ENCODE data around the gene SCN5A. TPM values are rescaled to one million over a fixed set of nuclear protein-coding genes. Genes with fewer than 3 reads are reported as not detected.

The SCN5A gene
- total and polyA plus RNA-seq, 2 of the 4 experiments (the other 2 are of a cell fraction) = 1.9 to 2.0 TPM

GRCh38 chr3:38588995-38589937 is 60.2 kb downstream of the SCN5A start:
- Histone ChIP-seq H2AK9ac (replicated peaks; ENCODE audit: low read depth, low read length, poor library complexity) (no peak overlapping the region), H3K9me3 (ENCODE audit: control insufficient read depth, insufficient read depth, low read length) (no peaks in the 10 kb centered on the region), H3K27ac (ENCODE audit: insufficient read depth, low read length) (no peak overlapping the region), H3K4me3 (ENCODE audit: insufficient read depth, low read depth, low read length) (no peak overlapping the region), H2BK120ac (ENCODE audit: low read depth, low read length) (no peak overlapping the region), H3K27me3 (ENCODE audit: control insufficient read depth, insufficient read depth, low read length) (no peaks in the 10 kb centered on the region), H3K14ac (replicated peaks; ENCODE audit: low read depth, low read length) (no peak overlapping the region), H4K8ac (ENCODE audit: low read depth in 2 of 2, low read length in 2 of 2) (no peak overlapping the region), H3K79me1 (ENCODE audit: low read depth in 1 of 2, low read length in 2 of 2) (no peaks in the 10 kb centered on the region), H2AFZ (replicated peaks; ENCODE audit: low read length, poor library complexity) (no peak overlapping the region), H3K4me2 (ENCODE audit: low read depth, low read length) (no peak overlapping the region), H4K5ac (ENCODE audit: low read depth, low read length) (no peak overlapping the region), H4K20me1 (ENCODE audit: insufficient read depth, low read length) (no peaks in the 10 kb centered on the region), H2BK5ac (ENCODE audit: low read depth, low read length, poor library complexity, severe bottlenecking) (no peak overlapping the region), H4K91ac (ENCODE audit: insufficient read depth, low read depth, low read length) (no peak overlapping the region), H3K9me1 (ENCODE audit: insufficient read depth, low read length) (no peaks in the 10 kb centered on the region; the same call in 1 of the 2 replicates), H3K4me1 (ENCODE audit: control insufficient read depth, insufficient read depth, low read length) (no peaks in the 10 kb centered on the region), H3K56ac (ENCODE audit: extremely low read depth, insufficient read depth, low read length) (no peak overlapping the region), H2BK15ac (ENCODE audit: low read depth, low read length) (no peak overlapping the region), H3K36me3 (ENCODE audit: control insufficient read depth, insufficient read depth, low read length) (no peaks in the 10 kb centered on the region), H2BK20ac (ENCODE audit: low read depth, low read length) (no peak overlapping the region), H2AK5ac (ENCODE audit: low read depth, low read length) (no peak overlapping the region), H3K23ac (ENCODE audit: low read depth, low read length) (no peak overlapping the region), H3K18ac (ENCODE audit: low read depth, low read length) (no peak overlapping the region), H3K9ac (ENCODE audit: low read depth, low read length) (no peak overlapping the region), H3K4ac (ENCODE audit: low read depth, low read length) (no peak overlapping the region)
- TF ChIP-seq POLR2A (IDR thresholded peaks at IDR 0.05; ENCODE audit: low read depth, low read length) (no peak), RFX5 (IDR thresholded peaks at IDR 0.05; ENCODE audit: low read depth, low read length) (no peak), MXI1 (IDR thresholded peaks at IDR 0.05; ENCODE audit: borderline replicate concordance, low read depth, low read length) (no peak)
- no TSS peak for BruUV-seq (replicated peaks)
- ChIA-PET POLR2A (ENCODE audit: unreplicated experiment) (no interaction called here), CTCF (interaction anchor here (1.1 kb wide), 1 partner anchor 11 kb away, joined by 3 read pairs; no protein-coding TSS in a partner anchor)
- 87% methylated on average over 9 of the region's 20 CpGs; no CpG with 5 or more reads in 1 of the 2 experiments for WGBS, 2 experiments (ENCODE audit: extremely low coverage in 2 of 2, insufficient read length in 1 of 2)
- dilution Hi-C loops (cut with HindIII; ENCODE audit: low sequenced_read_pairs, unreplicated experiment) (no loop called here), intact Hi-C loops (cut with micrococcal nuclease) (no loop called here), in situ Hi-C loops (cut with MboI; ENCODE audit: low sequenced_read_pairs) (no loop called here)
- ATAC-seq (ENCODE audit: low read depth) = no peak
- DNase-seq = no peak

All from IMR-90 (cell line).